ENCODE results near the gene TAOK1.

TAOK1 gene

DNA sequence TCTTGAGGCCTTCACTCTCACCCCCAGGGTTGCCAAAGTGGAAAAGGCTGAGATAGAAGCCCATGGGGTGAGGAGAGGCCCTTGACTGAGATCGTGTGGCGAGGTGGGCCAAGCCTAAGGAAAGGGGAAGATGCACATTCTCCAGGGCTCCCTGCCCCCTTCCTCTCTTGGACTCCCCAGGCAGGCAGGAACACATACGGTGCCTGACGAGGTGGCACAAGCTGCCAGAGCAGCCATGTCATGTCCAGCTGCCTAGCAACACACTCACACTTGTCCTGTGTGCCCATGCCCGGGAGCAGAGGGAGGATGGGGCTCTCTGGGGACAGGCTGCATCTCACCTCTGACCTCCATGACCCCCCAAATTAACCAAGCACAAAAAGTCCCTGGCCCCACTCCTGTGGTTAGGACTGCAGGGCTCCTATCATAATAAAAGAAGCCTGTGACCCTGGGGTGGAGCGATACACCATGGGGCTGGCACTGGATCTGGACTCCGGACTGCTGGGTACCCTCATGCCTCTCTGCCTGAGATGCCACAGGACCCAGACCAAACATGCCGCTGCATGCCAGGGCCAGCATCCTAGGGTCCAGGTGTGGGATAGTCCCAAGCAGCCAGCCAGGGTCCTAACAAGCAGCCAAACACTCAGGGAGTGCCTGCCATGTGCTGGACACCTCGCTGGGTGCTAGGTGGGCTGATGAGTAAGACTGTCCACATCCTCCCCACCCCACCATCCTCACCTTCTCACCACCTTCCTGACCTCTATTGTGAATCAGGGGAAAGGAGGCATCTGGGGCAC is 196.7 kb downstream of the TAOK1 start:
- DNase-seq, result no peak

DNA sequence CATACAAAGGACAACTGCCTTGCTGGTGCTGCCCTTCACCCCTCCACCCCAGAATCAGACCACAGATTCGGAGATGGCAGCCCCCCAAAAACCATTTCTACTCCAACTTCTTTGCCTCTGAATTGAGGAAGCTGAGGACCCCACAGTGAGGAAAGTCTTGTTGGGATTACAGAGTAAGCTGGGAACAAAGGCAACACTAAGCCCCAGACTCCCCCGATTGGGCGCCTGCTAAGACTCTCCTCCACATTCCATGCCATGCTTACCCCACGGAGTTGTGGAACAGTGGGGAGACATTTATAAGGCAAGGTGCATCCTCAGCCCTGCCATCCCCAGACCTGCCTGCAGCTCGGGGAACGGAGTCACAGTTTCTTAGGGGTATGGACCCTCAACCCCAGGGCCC is 197.4 kb downstream of the TAOK1 start:
- no peak for DNase-seq

- no peak for DNase-seq
These were observed 197.9 kb downstream of the TAOK1 start for GRCh38 chr17:29588017-29588561.

DNA sequence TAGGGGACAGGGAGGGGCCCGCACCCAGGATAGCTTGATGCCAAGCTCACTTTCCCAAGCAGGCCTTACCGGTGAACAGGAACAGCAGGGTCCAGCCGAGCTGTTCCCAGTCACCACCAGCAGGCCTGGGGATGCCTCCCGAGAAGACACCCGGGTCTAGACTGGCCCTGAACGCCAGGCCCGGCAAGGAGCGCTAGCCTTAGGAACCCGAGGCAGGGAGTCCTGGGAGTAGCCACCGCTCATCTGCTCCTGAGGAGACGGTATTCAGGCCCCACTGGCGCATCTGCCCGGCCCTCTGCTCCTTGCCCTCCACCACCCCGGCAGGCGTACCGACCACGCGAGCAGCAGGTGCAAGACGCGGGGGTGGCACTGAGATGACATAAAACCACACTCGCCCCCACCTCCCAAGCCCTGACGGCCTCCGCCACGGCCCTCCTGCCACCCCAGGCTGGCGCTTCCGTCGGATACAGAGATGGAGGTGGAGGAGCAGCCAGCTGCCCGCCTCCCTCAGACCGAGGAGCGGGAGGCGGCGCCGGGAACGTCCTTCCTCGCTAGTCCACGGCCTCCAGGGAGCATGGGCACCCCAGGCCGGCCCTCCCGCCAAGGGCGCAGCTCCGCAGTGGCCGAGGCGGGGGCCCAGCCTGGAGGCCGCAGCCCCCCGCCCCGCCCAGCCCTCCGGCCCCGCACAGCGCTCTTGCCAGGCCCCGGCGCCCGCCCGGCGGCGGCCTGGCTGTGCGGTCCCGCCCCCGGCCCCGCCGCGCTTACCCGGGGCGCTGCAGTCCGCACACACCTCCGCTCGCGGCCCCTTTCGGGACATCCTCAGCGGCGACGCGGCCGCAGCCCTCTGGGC is 198.6 kb downstream of the TAOK1 start:
- DNase-seq, result no peak

- DNase-seq, result peak; percentile 86
These were observed 199.6 kb downstream of the TAOK1 start, which contains the start of gene GIT1 for GRCh38 chr17:29589524-29590410. TSS of gene GIT1 (minus strand) at chr17:29589648. CDS start at chr17:29589378, 270 bp downstream.

GRCh38 chr17:29590411-29591145 is 200.4 kb downstream of the TAOK1 start:
- DNase-seq, result peak; percentile 72

DNA sequence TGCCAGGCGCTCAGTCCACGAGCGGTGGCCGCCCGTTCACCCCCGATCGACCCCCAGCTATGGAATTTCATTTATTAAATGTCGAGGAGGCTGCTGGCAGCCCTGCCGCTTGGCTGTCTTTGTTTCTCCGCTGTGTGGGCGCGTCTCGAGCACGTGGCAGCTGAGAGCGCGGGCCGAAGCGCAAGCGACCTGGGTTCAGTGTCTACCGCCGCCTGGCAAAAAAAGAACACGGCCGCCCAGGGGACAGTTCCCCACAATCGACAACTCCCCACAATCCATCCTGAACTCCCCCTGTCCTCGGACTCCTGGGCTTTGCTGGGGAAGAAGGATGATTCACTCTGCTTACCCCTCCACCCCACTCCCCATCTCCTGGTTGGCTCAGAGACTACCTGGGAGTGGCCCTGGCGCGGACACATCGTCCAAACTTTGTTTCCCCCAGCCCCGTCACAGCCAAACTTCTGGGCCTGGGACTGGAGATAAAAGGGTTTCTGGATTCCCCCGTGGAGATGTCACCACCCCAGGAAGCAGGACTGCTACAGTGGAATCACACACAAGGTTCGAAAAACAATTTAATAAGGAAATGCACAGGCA is 201.1 kb downstream of the TAOK1 start:
- peak; percentile 81 for DNase-seq

DNA sequence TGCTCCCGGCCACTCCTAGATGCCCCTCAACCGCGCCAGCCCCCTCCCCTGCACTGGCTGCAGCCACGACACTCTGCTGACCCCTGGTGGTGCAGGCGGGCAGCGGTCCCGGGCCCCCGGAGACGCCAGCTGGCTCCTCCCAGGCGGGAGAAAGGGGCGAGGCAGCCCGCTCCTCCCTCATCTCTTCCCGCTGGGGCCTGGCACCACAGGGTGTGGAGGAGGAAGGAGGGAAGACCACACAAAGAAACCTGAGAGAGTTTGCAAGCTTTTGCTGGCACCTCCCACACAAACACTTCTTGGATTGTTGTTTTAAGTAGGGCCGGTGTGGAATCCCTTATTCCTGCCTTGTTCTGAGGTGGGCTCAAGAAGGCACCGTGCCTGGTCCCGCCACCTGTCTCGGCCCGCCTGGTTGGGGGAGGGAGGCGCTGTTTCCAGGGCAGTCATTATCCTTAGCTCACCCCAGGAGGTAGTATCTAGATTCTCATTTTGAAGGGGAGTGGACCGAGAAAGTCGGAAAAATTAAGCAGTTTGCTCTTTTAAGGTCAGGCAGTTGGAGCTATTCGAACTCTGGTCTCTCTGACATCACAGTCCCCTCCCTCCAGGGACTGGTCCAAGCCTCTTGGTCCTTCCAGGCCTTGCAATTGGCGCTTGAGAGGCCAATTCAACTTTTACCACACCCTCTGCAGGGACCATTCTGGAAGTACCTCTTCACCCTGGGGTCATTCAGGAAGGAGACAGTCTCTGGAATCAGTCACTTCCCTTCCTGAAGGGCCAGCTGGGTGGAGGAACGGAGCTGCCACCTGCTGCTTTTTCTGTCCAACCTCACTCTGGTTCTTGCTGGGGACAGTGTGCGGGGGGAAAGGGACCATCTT is 201.8 kb downstream of the TAOK1 start:
- DNase-seq, result peak; percentile 80

DNA sequence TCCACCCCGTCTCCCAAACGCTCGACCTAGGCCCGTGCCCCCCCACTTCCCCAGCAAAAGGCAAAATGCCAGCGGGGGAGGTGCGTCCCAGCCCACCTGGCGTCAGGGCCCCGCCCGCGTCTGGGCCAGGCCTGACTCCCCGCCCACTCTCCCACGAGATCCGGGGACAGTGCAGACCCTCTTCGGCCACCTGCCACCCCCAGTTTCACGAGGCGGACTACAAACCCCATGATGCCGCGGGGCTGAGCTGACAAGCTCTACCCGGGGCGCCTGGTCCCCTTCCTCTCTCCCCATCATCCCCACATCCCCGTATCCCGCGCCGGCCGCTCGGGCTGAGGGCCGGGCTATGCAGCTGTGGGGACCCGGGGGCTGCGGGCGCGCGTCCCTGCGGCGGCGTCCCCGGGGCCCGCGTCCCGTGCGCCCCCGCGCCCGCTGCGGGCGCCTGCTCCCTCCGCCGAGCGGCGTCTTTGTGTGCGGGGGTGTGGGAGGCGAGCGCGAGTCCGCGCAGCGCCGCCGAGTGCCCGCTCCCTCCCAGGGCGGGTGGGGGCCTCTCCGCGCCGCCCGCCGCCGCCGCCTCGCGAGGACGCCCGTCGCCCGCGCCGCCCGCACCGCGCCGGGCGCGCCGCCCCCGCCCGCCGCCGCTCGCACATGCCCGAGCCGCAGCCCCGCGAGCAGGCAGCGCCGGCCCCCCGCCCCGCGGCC is 202.8 kb downstream of the TAOK1 start, which contains the start of gene ANKRD13B:
ANKRD13B (plus strand) TSS at position 283 of the 702 bp plus-strand sequence. CDS start 490 bp downstream, outside the sequence.
- DNase-seq, result no peak

DNA sequence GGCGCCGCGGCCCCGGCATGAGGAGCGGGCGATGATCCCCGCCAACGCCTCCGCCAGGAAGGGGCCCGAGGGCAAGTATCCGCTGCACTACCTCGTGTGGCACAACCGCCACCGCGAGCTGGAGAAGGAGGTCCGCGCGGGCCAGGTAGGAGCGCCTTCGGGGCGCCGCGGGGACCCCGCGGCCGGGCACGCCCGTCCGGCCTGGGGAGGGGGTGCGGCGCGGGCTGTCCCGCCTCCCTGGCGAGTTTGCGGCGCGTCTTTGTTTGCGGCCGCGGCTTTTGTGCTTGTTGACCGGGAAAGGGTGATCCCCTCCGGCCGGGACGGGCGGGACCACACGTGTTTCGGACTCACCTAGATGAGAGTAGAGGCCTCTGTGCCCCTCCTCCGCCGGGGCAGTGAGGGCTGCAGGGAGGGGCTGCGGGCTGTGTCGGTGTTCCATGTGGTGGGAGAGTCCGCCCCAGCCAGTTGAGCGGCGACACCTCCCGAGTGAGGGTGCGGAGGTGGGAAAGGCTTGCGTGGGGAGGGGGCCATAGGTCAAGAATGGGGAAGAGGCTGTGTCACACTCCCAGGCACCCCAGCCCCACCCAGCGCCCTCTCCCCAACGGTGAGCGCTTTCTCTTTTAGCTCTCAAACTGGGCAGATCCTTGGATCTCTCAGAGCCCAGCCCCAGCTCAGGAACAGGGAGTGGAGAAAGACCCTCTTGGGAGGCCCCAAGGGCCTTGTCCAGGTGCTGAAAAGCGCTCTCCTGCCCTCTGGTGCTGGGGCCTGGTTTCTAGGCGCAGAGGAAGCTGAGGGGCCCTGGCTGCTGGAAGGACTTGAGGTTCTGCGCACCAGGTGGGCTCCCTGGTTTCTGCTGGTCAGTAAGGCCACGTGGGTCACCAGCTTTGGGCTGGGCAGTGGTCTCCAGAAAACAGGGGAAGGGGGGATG is 203.7 kb downstream of the TAOK1 start:
- no peak for DNase-seq

DNA sequence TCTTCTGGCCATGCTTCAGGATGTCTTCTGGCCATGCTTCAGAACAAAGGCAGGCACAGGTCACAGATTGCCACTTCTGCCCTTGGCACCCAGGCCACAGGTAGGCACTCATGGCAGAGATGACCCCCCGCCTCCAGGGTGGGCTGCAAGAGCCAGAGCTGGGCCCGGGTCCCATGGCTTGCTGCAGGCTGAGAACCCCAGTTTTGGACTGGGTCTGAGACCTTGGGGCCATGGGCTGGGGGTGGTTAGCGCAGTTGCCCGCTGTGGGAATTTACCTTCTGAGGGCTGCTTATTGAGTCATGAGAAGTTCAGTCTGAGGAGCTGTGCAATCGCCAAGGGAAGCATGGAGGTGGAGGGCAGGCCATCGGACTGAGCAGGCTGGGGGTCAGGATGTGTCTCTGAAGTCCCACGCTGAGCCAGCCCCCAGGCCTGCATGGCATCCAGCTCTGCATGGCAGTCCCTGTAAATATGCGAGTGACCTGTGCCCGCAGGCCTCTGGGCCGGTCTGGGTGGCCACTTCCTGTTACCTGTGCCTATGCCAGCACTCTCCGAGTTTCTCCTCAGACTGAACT is 204.4 kb downstream of the TAOK1 start:
- DNase-seq, result no peak

DNA sequence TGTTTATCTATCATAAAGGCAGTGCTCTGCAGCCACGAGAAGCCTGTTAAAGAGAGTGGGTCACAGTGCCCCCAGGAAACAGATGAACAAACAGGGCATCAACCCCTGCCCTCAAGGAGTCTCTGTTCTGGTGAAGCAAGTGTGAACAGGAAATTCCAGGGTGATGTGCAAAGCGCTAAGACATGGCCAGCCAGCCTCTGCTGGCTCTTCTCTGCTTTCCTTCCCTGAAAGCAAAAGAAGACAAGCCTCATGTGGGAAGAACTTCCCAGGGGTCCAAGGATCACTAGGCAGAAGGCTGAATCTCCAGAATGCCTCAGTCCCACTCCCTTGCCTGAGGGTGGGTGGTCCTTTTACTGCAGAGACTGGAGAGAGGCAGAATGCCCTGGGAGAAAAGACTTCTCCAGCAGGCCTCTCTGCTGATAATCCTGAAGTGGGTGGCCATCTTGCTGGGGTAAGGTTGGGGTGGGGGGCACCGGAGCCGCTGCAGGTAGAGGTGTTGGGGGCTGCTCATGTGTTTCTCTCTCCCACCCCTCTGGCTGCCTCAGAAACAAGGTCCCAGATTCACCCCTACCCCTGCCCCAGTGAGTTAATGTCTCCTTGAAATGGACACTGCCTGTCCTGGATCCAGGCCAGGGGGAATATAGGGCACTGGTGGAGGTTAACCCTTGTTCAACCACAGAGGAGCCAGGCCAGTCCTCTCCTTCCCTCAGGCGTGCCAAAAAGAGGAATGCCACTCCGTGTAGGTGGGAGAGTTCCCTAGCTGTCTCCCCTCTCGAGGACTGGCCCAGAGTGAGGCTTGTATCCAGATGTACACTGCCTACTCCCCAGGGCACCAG is 205.2 kb downstream of the TAOK1 start:
- DNase-seq, result peak; percentile 44

DNA sequence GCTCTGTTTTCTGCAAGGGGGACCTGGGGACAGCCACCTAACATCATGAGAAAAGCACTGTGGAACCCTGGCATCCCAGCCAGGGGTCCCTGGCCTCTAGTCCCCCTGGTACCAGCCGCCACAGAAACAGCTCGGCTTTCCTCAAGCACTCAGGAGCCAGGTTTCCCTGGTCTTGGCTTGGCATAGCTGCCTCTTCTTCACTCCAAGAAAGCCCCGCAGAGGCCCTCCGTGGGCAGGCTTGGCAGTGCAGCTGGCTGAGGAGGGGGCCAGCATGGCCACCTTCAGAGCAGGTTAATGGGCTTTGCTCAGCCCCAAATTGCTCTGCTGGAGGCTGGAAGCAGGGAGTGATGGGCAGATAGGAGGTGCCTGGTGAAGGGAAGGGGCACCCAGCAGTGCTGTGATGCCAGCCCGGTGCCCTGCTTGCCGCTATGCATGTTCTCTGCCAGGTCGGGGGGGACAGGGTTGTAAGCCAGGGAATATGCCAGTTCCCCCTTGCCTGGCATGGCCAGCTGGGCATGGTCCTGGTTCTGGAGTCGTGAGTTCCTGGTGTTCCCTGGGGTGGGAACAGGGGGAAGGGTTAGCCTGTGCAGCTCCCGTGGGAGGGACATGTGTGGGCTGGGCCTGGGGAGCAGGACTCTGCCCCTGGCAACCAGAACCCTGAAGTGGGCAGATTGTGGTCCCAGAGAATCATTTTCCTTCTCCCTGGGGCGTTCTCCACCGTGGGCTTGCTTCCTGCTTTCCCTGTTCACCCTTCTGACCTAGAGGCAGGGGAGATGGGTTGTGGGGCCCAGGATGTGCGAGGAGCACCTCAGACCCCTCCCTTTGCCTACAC is 206.0 kb downstream of the TAOK1 start:
- DNase-seq, result no peak

- DNase-seq, result no peak
These were observed 206.6 kb downstream of the TAOK1 start for GRCh38 chr17:29596811-29597210.

DNA sequence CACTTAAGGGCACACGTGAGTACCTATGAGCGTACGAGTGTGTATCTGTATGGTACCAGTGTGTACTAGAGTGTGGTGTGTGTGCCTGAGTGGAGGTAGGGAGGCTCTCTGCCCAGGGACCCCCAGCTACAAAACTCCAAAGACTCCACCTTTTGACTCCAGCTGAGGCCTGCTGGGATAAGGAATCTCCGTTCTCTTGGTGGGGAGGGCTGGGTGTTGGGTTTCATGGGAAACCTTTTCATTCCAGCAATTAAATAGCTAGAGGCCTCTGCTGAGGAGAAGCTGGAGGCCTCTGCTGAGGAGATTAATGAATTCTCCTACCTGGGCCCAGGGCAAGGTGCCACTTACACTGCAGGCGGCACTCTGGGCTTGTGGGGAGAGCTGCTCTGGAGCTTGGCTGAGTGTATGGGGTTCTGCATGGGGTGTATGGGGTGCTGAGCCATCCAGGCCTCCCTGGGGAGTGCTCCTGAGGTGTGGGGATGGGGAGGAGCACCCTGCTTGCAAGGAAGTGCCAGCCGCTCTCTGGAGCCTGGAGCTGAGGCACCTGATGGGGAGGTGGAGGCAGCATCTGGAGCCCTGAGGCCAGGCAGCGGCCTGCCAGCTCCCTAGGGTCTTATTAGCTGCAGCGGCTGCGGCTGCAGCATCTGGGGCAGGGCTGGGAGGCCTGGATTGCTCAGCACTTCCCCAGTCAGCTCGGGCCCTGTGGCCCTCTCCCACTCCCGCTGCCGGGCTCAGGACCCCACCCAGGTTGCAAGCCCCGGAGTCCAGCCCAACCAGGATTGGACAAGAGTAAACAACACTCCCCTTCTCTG is 207.4 kb downstream of the TAOK1 start:
- no peak for DNase-seq
